NOMO-1 treated with dmso at 0.1 percent for 144 hours (cell line): ENCODE data around the gene CDKL1.
"Not testable (repeated sequence)": the region's sequence is repeated elsewhere in the genome, so short reads cannot be mapped to it uniquely, and the experiment has no call there.

Experiments
- DNase-seq: peaks from one replicate; lab custom pipeline; 2025; ENCODE audit not compliant: unreplicated experiment; lab: John Stamatoyannopoulos, UW

Gene CDKL1

DNA sequence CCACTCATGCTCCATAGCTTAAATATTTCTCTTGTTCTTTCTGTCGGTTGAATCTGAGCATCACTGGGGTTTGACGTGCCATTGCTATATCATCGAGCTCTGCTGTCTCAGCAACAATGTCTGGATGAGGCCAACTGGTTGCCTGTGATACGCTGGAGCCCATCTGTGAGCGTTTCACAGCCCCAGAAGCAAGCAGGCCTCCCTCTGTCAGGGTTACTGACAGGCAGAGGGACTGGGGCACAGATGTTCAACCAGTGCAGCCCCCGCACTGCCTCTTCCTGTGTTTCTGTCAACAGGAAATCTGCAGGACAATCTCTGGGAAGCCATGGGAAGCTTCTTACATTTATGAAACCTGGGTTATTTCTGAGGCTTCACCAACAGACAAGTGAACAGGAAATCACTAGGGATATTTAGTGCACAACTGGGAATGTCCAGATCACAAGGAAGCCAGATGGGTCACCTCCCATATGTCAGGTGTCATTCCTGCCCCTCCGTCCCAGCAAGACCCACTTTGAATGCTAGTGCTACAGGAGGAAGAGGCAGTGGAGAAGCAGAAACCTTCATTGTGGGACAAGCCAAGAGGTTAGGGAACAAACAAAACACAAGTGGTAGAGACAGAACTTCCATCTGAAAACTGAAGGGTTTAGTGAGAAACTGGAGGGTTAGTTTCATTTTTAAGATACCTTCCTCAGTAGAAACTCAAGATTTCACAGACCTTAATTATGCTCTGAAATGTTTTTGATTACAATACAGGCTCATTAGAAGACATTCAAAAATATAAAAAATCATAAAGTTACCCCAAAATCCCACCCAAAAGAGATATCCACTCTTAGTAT is 60.5 kb downstream of the CDKL1 start:
- DNase-seq: no peak

DNA sequence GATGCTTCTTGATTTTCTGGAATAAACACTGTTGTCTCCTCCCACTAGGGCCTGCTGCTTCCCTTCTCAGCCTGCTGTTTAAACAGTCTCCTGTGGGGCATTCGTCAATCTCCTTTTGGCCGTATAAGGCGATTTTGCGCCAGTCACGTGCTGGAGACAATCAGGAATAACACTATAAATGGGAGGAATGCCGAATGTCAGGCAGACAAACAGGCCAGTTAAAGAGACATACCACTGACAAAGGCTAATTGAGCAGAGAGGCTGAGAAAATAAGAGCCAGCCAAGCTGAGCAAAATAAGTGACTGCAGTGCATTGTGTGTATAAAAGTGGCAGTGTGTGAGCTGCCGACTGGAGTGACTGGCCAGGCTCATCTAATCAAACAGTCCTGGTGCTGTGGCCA is 61.3 kb downstream of the CDKL1 start:
- no peak for DNase-seq

DNA sequence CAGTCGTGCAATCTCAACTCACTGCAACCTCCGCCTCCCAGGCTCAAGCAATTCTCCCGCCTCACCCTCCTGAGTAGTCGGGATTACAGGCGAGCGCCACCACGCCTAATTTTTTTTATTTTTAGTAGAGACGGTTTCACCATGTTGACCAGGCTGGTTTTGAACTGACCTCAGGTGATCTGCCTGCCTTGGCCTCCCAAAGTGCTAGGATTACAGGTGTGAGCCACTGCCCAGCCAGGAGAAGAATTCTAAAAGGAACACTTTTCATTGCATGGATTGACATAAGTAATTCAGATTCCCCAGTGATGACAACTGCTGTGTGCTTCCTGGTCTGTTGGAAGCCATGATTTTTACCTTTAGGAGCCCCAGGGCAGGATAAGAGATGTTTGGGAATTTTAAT is 62.5 kb downstream of the CDKL1 start:
- DNase-seq: no peak

DNA sequence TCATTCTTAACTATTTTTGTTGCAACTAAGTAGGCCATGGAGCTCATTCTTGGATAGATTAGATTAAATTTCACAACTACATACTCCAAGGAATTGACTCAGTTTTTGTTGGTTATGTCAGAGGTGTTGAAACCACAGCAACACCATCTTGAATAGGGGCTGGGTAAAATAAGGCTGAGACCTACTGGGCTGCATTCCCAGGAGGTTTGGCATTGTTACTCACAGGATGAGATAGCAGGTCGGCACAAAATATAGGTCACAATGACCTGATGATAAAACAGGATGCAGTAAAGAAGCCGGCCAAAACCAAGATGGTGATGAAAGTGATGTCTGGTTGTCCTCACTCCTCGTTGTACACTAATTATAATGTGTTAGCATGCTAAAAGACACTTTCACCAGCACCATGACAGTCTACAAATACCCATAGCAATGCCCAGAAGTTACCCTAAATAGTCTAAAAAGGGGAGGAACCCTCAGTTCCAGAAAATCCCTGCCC is 63.6 kb downstream of the CDKL1 start:
- DNase-seq: no peak

DNA sequence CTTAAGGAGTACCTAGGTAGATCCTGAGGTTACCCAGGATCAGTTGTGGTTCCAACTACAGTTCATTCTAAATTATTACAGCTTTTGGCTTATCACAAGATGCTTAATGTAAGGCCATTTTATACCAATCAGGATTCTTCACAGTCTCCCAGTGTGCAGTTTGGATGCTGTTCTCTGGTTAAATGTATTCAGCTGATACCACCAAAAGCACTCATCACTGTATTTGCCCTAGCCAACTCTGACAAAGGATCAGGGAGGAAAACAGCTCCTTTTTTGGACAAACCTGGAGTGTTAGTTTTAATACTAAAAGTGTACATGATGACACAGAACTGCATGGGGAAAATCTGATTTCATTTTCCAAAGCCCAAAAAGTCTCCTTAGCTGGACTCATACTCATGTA is 65.1 kb downstream of the CDKL1 start:
- no peak for DNase-seq

DNA sequence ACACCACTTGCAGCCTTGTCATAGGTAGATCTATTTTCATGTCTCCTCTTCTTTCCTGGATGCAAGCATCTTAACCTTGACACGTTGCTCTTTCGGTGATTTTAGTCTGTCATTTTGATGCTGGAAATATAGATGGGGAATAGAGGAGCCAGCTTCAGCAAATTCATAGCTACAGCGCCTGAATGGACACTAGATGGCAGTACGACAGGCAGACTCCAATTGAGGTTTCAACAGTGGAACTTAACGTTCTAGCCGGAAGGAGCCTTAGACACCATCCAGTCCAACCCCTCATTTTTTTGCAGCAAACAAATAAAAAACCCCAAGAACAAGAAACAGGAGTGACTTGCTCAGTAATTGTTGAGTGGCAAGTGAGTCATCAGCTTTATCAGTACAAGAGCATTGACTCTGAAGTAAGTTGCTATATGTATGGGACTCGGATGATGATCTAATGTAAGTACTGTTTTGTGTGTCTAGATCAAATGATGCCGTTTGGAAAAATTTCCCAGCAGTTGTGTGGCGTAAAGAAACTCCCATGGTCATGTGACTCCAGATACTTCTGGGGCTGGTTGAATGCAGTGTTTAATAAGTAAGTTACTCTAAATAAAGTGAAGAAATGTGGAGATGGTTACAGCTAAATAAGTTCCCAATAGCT is 75.5 kb downstream of the CDKL1 start:
- DNase-seq: peak; percentile 69

DNA sequence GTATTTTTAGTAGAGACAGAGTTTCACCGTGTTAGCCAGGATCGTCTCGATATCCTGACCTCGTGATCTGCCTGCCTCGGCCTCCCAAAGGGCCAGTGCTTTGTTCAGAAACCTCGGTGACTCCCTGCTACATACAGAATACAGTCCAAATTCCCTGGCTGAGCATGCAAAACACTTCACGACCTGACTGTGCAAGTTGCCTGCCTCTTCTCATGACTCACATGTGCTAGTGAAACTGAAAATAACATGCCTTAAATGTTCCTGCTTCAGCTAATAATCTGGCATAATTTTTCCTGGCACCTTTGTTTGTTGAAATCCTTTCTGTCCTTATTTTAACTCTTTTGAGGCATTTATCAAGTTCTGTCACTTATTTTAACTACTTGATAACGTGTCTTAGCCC is 76.4 kb downstream of the CDKL1 start:
- no peak for DNase-seq

DNA sequence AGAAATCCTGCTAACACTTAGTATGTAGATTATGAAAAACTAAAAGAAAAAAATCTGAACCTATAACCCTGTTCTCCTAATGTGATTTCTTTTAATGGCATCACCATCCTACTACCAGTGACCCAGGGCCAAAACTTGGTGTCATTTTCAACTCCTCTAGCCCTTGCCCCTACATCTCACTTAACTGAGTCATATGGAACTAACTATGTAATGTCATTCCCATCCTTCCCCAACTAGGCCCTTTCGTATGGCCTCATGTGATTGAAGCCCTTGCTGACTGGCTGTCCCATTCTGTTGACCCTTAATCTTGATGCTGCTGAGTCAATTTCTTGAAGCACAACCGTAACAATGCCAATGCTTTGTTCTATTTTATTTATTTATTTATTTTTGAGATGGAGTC is 77.0 kb downstream of the CDKL1 start:
- no peak for DNase-seq

DNA sequence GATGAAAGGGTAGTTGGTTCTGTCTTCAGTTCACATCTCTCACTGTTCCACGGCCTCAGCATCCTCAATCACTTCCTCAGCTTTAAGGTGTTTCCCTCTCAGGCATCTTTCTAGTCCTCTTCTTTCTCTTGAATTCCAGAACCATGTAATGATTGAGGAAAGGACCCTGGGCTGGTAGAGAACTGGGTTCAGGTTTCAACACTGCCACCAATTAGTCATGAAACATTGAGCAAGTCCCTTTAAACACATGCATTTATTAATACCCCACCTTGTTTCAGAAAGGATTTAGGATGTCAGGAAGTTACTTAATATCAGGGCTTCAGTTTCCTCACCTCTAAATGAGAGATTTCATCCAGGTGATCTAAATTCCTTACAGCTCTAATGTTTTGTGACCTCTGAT is 77.4 kb downstream of the CDKL1 start:
- no peak for DNase-seq

DNA sequence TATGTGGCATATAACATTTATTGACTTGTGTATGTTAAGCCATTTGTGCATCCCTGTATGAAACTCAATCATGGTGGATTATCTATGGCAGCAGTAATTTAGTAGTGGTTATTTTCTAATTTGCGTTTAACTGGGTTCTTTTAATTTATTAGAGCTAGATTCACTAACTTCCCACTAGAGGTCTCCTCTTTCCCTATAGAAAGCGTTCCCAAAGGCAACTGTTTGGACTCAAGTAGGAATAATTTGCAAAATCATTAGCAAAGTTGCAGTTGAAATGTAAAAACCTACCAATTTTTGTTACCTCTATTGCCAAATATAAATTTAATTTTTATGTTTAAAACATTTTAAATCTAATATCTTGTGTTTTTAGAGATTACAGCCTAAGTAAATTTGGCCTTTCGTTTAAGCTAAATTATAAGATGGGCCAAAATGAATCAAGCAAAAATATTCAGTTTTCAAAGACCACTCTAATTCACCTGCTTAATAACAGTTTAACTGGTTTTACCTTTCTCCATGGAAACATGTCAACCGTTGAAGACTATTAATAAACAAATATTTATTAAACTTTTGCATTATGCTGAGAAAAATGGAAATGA is 78.6 kb downstream of the CDKL1 start:
- no peak for DNase-seq

DNA sequence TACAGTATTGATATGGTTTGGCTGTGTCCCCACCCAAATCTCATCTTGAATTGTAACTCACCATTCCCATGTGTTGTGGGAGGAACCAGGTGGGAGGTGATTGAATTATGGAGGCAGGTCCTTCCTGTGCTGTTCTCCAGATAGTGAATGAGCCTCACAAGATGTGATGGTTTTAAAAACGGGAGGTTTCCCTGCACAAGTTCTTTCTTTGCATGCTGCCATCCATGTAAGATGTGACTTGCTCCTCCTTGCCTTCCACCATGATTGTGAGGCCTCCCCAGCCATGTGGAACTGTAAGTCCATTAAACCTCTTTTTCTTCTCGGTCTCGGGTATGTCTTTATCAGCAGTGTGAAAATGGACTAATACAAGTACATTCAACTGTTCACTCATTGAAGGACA is 82.6 kb downstream of the CDKL1 start:
- DNase-seq: not testable (repeated sequence)

DNA sequence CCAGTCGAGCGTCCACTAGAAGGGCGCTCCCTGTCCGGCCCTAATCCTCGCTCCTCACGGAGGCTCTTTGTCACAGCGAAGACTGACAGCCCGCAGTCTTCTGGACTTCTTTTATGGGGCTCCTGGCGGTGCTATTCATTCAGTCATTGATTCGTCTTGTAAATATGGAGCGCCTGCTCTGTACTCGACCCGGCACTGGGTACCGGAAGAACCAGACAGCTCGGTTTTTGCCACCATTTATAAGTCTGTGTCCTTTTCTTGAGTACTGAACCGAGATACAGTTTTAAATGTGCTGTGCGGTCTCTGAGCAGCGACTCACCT is 84.0 kb downstream of the CDKL1 start:
- no peak for DNase-seq

DNA sequence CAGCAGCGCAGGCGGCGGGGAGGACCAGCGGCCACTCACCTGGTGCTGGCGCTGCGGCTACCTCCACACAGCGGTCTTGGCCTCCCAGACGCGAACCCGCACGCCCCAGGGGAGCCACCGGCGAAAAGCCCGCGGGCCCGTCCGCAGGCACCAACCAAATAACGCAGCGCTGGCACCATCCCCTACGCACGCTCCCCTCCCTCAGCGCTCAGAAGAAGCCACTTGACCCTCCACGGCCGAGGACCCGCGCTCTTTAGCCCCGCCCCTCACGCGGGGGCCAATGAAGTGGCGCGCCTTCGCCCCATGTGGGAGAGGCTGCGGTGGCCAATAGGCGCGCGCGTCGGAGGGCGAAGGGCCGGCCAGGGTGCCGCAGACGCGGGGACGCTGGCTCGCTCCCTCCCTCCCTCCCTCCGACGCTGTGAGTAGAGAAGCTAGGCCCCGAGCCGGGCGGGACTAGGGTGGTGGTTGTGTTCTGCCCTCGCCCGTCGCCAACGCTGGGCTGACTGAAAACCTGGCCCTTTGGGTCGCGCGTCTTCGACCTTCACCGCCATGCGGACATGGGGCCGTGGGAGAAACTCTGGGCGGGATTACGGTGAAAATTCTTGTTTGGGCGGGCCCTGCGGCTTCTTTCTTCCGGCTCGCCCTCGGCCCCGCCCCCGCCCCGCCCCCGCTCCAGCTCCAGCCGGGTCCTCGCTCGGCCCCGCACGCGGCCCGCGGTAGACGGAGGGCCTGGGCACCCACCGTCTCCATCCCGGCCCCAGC is 84.5 kb downstream of the CDKL1 start, which contains the start of the genes DMAC2L and L2HGDH:
DMAC2L (plus strand) TSS at position 353 of the 762 bp plus-strand sequence. CDS start 9,164 bp downstream, outside the sequence.
L2HGDH (minus strand) TSS at position 258 of the 762 bp plus-strand sequence; CDS start at position 179, 79 bp downstream.
- DNase-seq: peak; percentile 91

DNA sequence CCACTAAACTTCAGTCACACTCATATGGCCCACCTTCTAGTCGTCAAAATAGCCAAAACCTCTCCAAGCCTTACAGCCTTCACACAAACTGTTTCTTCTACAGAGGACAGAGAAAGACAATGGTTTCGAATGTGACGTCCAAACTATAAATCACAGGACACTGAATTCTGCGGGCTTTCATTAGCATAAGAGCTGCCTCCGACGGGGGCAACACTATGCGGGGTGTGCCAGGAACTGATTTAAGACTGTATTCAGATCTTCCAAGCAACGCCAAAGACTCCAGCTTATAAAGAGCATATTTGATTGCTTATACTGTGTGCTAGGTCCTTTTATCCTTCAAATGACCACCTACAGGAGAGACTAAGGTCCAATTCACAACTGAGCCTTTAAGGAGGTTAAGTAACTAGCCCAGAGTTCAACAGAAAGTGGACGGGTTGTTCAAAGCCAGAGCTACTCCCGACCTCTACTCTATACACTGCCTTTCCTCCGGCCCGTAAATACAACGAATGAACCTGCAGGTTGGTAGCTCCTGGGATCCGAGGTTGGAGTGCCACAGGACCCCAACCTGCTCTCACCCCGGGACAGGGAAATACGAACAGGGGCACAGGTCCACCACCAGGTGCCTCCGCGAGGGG is 85.2 kb downstream of the CDKL1 start:
- DNase-seq: no peak

DNA sequence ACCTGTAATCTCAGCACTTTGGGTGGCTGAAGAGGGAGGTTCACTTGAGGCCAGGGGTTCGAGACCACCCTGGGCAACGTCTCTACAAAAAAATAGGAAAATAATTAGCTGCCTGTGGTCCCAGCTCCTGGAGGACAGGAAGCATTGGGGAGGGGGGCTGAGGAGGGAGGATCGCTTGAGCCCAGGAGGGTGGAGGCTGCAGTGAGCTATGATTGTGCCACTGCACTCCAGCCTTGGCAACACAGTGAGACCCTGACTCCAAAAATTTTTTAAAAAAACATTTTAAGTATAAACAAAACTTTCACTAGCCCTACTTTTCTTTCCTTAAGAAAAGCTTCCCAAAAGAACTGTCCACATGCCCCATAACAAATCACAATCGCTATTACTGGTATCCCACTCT is 86.2 kb downstream of the CDKL1 start:
- no peak for DNase-seq

DNA sequence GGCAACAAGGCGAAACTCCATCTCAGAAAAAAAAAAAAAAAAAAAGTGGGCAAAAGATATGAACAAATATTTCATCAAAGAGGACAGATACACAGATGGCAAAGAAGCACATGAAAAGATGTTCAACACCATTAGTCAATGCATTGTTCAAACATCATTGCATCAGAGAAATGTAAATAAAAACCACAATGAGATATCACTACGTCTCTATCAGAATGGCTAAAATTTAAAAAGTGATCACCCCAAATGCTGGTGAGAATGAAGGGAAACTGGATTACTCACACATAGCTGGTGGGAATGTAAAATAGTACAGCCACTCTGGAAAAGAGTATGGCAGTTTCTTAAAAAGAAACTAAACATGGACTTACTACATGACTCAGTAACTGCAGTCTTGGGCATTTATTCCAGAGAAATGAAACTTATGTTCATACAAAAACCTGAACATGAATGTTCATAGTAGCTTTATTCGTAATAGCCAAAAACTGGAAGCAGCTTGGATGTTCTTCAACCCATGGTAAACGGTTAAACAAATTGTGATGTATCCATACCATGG is 88.2 kb downstream of the CDKL1 start:
- no peak for DNase-seq

DNA sequence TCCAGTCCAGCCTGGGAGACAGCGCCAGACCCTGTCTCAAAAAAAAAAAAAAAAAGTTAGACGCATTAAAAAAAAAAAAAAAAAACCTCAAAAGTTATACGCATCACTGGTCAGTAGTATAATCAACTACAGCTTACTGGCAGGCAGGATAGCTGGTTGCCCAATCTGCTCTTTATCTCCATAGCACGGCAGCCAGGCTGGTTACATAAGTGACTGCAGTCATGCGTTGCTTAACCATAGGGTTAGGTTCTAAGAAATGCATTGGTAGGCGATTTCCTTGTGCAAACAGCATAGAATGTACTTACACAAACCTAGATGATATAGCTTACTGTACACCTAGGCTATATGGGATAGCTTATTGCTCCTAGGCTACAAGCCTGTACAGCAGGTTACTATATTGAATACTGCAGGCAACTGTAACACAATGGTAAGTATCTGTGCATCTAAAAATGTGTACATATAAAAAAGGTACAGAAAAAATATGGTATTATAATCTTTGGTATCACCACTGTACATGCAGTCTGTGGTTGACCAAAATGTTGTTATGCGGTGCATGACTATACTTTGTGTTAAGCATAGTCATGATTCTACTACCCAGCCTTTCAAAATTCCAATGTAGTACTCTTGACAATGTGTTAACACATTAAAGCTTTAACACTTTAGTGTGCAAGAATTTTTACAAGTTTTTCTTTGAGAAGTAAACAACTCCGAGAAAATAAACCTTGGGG is 92.8 kb downstream of the CDKL1 start:
- DNase-seq: peak; percentile 73

DNA sequence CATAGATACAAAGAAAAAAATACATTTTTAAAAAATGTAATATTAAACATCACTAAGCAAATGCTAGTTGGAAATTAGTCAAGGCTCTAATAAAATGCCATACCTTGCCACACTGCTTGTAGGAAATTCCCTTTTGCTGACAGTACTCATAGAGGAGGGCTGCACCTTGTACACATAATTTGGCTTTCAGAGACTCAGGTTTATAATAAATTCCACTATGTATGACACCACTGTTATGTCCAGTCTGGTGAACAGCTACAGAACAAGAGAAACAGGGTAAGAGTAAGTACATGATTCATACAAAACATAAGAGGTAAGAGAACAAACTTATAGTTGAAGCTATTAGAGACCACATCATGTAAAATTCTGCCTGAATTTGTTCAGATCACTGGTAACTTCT is 94.8 kb downstream of the CDKL1 start:
- DNase-seq: no peak

DNA sequence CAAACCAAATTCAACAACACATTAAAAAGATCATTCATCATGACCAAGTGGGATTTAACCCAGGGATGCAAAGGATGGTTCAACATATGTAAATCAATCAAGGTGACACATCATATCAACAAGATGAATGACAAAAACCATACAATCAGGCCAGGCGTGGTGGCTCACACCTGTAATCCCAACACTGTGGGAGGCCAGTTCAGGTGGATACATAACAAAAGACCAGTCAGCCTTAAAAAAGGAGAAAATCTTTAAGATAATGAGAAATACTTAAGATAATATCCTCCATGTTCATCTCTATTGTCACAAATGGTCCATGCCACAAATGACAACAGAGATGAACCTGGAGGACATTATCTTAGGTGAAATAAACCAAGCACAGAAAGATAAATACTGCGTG is 97.1 kb downstream of the CDKL1 start:
- DNase-seq: no peak

DNA sequence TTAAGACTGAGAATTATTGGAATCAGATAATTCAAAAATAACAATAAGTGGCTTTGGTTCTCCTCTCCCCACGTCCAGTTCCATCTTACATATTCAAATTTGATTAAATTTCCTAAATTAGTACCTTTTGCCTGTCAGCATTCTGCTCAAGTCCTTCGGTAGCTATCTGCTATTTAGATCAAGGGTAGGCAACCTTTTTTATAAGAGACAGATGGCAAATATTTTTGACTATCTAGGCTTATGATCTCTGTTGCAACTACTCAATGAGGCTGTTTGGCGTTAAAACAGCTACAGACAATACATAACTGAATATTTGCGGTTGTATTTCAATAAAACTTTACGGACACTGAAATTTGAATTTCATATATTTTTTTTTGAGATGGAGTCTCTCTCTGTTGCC is 106.4 kb downstream of the CDKL1 start:
- DNase-seq: no peak
